CD8-positive, alpha-beta memory T cell (primary cell): ENCODE measurements around the gene ALCAM. TPM values are rescaled to one million over a fixed set of nuclear protein-coding genes. Genes with fewer than 3 reads are reported as not detected.

ENCODE experiments used
- CTCF ChIA-PET: fragments of 350-600 bp; sonication (Branson Sonifier 250); formaldehyde crosslinking; loops from one replicate; lab custom pipeline; 2021; ENCODE audit warnings: antibody characterized with exemption; lab: Charles Lee
- POLR2A ChIA-PET: fragments of 350-600 bp; sonication (Branson Sonifier 250); formaldehyde crosslinking; loops from one replicate; lab custom pipeline; 2021; ENCODE audit warnings: antibody characterized with exemption; lab: Charles Lee
- DNase-seq, 5 donors: peaks; one replicate each; pipeline versions ENCODE4 v3.0.0 to v3.0.0-alpha.2; 2020 to 2022; ENCODE audit warnings: mixed read lengths in 1 of 5
- H3K27ac ChIP-seq: one replicate; pipeline ENCODE4 v1.7.0; 2013; ENCODE audit warnings: low read depth, mild to moderate bottlenecking, low read length, moderate library complexity
- H3K27me3 ChIP-seq: 2 replicates; pipeline ENCODE4 v1.7.0; 2013; ENCODE audit warnings: low read length, mild to moderate bottlenecking; ENCODE audit not compliant: insufficient read depth, poor library complexity, severe bottlenecking
- H3K36me3 ChIP-seq: 2 replicates; pipeline ENCODE4 v1.7.0; 2013; ENCODE audit warnings: mild to moderate bottlenecking, low read length, moderate library complexity; ENCODE audit not compliant: insufficient read depth
- H3K4me1 ChIP-seq: 2 replicates; pipeline ENCODE4 v1.7.0; 2013; ENCODE audit warnings: mild to moderate bottlenecking, low read length, moderate library complexity; ENCODE audit not compliant: insufficient read depth
- H3K4me3 ChIP-seq: 2 replicates; pipeline ENCODE4 v1.7.0; 2013; ENCODE audit warnings: mild to moderate bottlenecking, low read length
- H3K9me3 ChIP-seq: 2 replicates; pipeline ENCODE4 v1.7.0; 2013; ENCODE audit warnings: mild to moderate bottlenecking, low read length
- H3K27ac Mint-ChIP-seq, 8 donors: one replicate each; pipeline ENCODE4 v1.8.0; 2020 to 2021; ENCODE audit warnings: mixed read lengths in 8 of 8, mild to moderate bottlenecking in 6 of 8, inconsistent platforms in 3 of 8, moderate library complexity in 3 of 8
- H3K27me3 Mint-ChIP-seq, 2 donors: one replicate each; pipeline ENCODE4 v1.8.0; 2020 to 2021; ENCODE audit warnings: mixed read lengths in 2 of 2, mild to moderate bottlenecking in 1 of 2, moderate library complexity in 1 of 2
- H3K36me3 Mint-ChIP-seq, 3 donors: one replicate each; pipeline ENCODE4 v1.8.0; 2020 to 2021; ENCODE audit warnings: mixed read lengths in 3 of 3, inconsistent platforms in 1 of 3, mild to moderate bottlenecking in 1 of 3
- H3K4me1 Mint-ChIP-seq, 3 donors: one replicate each; pipeline ENCODE4 v1.8.0; 2020 to 2021; ENCODE audit warnings: mixed read lengths in 3 of 3, inconsistent platforms in 1 of 3, mild to moderate bottlenecking in 1 of 3
- H3K4me3 Mint-ChIP-seq, 7 donors: one replicate each; pipeline ENCODE4 v1.8.0; 2020 to 2021; ENCODE audit warnings: mixed read lengths in 7 of 7, mild to moderate bottlenecking in 6 of 7, moderate library complexity in 4 of 7, inconsistent platforms in 2 of 7
- H3K9me3 Mint-ChIP-seq, 5 donors: one replicate each; pipeline ENCODE4 v1.8.0; 2020 to 2022; ENCODE audit warnings: mixed read lengths in 5 of 5, mild to moderate bottlenecking in 3 of 5, moderate library complexity in 2 of 5, inconsistent platforms in 1 of 5
- polyA plus RNA-seq: library from polyadenylated mRNA; unstranded; fragments of 300-500 nt; fragmentation: Illumina TruSeq; gene quantifications from one replicate; pipeline ENCODE4 v1.2.3, GENCODE V29; 2021
- total RNA-seq, 2 experiments: library from RNA; stranded (reverse); gene quantifications; one replicate each; pipeline ENCODE4 v1.2.3, GENCODE V29; 2021

Gene ALCAM
- total and polyA plus RNA-seq, 3 experiments from 2014 or later: 6.4 to 26.9 (median 26.1) TPM

- POLR2A ChIA-PET: interaction anchor here (1.0 kb wide), 1 partner anchor 808 kb away, joined by 3 read pairs; no protein-coding TSS in a partner anchor
- peak overlapping the region; percentile 91 for H3K4me3 ChIP-seq
- peaks cover 26 to 38% (median 32%) of the 10 kb centered on the region in 3 donors for H3K4me1 Mint-ChIP-seq
These were observed 2.1 kb downstream of the ALCAM start for GRCh38 chr3:105368566-105369499.

GRCh38 chr3:105369500-105370371 lies 3.0 kb downstream of the ALCAM start:
- Histone ChIP-seq H3K36me3 (no peaks in the 10 kb centered on the region), H3K27ac (peak overlapping the region; percentile 85), H3K9me3 (no peaks in the 10 kb centered on the region), H3K4me3 (peak overlapping the region; percentile 91), H3K27me3 (no peaks in the 10 kb centered on the region), H3K4me1 (peaks cover 20% of the 10 kb centered on the region)
- H3K27me3 Mint-ChIP-seq: peaks cover 5% of the 10 kb centered on the region in 2 donors
- CTCF ChIA-PET: interaction anchor here (0.9 to 1.3 kb wide), 2 partner anchors 773 kb away, joined by 3 to 4 read pairs; no protein-coding TSS in a partner anchor
- peaks cover 25 to 38% (median 32%) of the 10 kb centered on the region in 3 donors for H3K4me1 Mint-ChIP-seq
- H3K36me3 Mint-ChIP-seq: peaks cover 0 to 17% (median 0%) of the 10 kb centered on the region in 3 donors
- no peaks in the 10 kb centered on the region for H3K9me3 Mint-ChIP-seq
- POLR2A ChIA-PET: interaction anchor here (0.7 kb wide), 1 partner anchor 775 kb away, joined by 3 read pairs; no protein-coding TSS in a partner anchor
- peak overlapping the region; percentile 98 to 100 (median 99) for H3K27ac Mint-ChIP-seq
- peak; percentile 15 to 60 (median 52) for DNase-seq
- peak overlapping the region; percentile 87 to 95 (median 94) for H3K4me3 Mint-ChIP-seq

More at GRCh38 chr3:105368566-105369499, 2.1 kb downstream of the ALCAM start:
- H3K27me3 Mint-ChIP-seq: peaks cover 5 to 6% of the 10 kb centered on the region in 2 donors
- DNase-seq: peak; percentile 57 to 88 (median 75)
- Histone ChIP-seq H3K9me3 (no peaks in the 10 kb centered on the region), H3K27me3 (no peaks in the 10 kb centered on the region), H3K4me1 (peaks cover 20% of the 10 kb centered on the region), H3K27ac (peak overlapping the region; percentile 85), H3K36me3 (no peaks in the 10 kb centered on the region)
- peaks cover 0 to 17% (median 0%) of the 10 kb centered on the region in 3 donors for H3K36me3 Mint-ChIP-seq
- peak overlapping the region; percentile 87 to 95 (median 94) for H3K4me3 Mint-ChIP-seq
- H3K27ac Mint-ChIP-seq: peak overlapping the region; percentile 98 to 100 (median 99)
- H3K9me3 Mint-ChIP-seq: no peaks in the 10 kb centered on the region
- CTCF ChIA-PET: interaction anchor here (0.9 kb wide), 1 partner anchor 772 kb away, joined by 4 read pairs; no protein-coding TSS in a partner anchor

- H3K4me1 ChIP-seq: peaks cover 5% of the 10 kb centered on the region
- Mint-ChIP-seq H3K4me3 (no peak overlapping the region), H3K36me3 (peaks cover 0 to 13% (median 0%) of the 10 kb centered on the region in 3 donors), H3K9me3 (no peaks in the 10 kb centered on the region), H3K27ac (no peak overlapping the region), H3K27me3 (no peaks in the 10 kb centered on the region), H3K4me1 (peaks cover 13 to 29% (median 24%) of the 10 kb centered on the region in 3 donors)
- no peak overlapping the region for H3K4me3 ChIP-seq
- CTCF ChIA-PET: interaction anchor here (1.1 kb wide), 1 partner anchor 8 kb away, joined by 3 read pairs; no protein-coding TSS in a partner anchor
- H3K9me3 ChIP-seq: no peaks in the 10 kb centered on the region
- no peaks in the 10 kb centered on the region for H3K27me3 ChIP-seq
- POLR2A ChIA-PET: no interaction called here
- DNase-seq: no peak
- no peaks in the 10 kb centered on the region for H3K36me3 ChIP-seq
- H3K27ac ChIP-seq: no peak overlapping the region
These were observed 6.7 kb downstream of the ALCAM start for GRCh38 chr3:105373383-105373782.

GRCh38 chr3:105375750-105376511 lies 9.2 kb downstream of the ALCAM start:
- Mint-ChIP-seq H3K36me3 (no peaks in the 10 kb centered on the region), H3K4me3 (peak overlapping the region in 1 of 7 donors; percentile 15), H3K27ac (peak overlapping the region in 1 of 8 donors; percentile 47), H3K27me3 (no peaks in the 10 kb centered on the region), H3K4me1 (peaks cover 4 to 18% (median 10%) of the 10 kb centered on the region in 3 donors), H3K9me3 (no peaks in the 10 kb centered on the region)
- CTCF ChIA-PET: no interaction called here
- H3K4me1 ChIP-seq: no peaks in the 10 kb centered on the region
- no peaks in the 10 kb centered on the region for H3K9me3 ChIP-seq
- no peak overlapping the region for H3K4me3 ChIP-seq
- no peak overlapping the region for H3K27ac ChIP-seq
- no peaks in the 10 kb centered on the region for H3K27me3 ChIP-seq
- no peak for DNase-seq
- no peaks in the 10 kb centered on the region for H3K36me3 ChIP-seq
- POLR2A ChIA-PET: no interaction called here

GRCh38 chr3:105377716-105378115 lies 11.0 kb downstream of the ALCAM start:
- H3K4me1 Mint-ChIP-seq: peaks cover 4 to 18% (median 10%) of the 10 kb centered on the region in 3 donors
- no peak overlapping the region for H3K27ac Mint-ChIP-seq
- ChIA-PET POLR2A (no interaction called here), CTCF (no interaction called here)
- Histone ChIP-seq H3K27me3 (no peaks in the 10 kb centered on the region), H3K4me1 (no peaks in the 10 kb centered on the region), H3K27ac (no peak overlapping the region), H3K4me3 (no peak overlapping the region), H3K36me3 (no peaks in the 10 kb centered on the region), H3K9me3 (no peaks in the 10 kb centered on the region)
- H3K27me3 Mint-ChIP-seq: no peaks in the 10 kb centered on the region
- H3K36me3 Mint-ChIP-seq: peaks cover 0 to 2% (median 0%) of the 10 kb centered on the region in 3 donors
- no peak for DNase-seq
- H3K9me3 Mint-ChIP-seq: peaks cover 0 to 2% (median 0%) of the 10 kb centered on the region in 5 donors
- no peak overlapping the region for H3K4me3 Mint-ChIP-seq

GRCh38 chr3:105385179-105385578 lies 18.5 kb downstream of the ALCAM start:
- no peak for DNase-seq
- no peak overlapping the region for H3K27ac Mint-ChIP-seq

More at GRCh38 chr3:105385179-105385578, 18.5 kb downstream of the ALCAM start:
- H3K36me3 ChIP-seq: no peaks in the 10 kb centered on the region
- no peaks in the 10 kb centered on the region for H3K4me1 ChIP-seq
- ChIA-PET CTCF (no interaction called here), POLR2A (no interaction called here)
- Mint-ChIP-seq H3K4me1 (peaks cover 0 to 3% (median 0%) of the 10 kb centered on the region in 3 donors), H3K9me3 (peaks cover 0 to 14% (median 4%) of the 10 kb centered on the region in 5 donors), H3K27me3 (peaks cover 0 to 2% of the 10 kb centered on the region in 2 donors), H3K4me3 (no peak overlapping the region), H3K36me3 (peaks cover 0 to 17% (median 3%) of the 10 kb centered on the region in 3 donors)
- no peak overlapping the region for H3K4me3 ChIP-seq
- H3K9me3 ChIP-seq: no peaks in the 10 kb centered on the region
- no peaks in the 10 kb centered on the region for H3K27me3 ChIP-seq
- no peak overlapping the region for H3K27ac ChIP-seq
